Progenitor cell of endocrine pancreas (in vitro differentiated cells): Measurements from ENCODE around the gene GOLGA8O. TPM values are rescaled to one million over a fixed set of nuclear protein-coding genes. Genes with fewer than 3 reads are reported as not detected.
"Not testable (repeated sequence)": the region's sequence is repeated elsewhere in the genome, so short reads cannot be mapped to it uniquely, and the experiment has no call there.

Source experiments
- DNase-seq: peaks from one replicate; pipeline ENCODE4 v3.0.0; 2021; ENCODE audit warnings: low spot score; ENCODE audit not compliant: unreplicated experiment
- H3K27ac Mint-ChIP-seq: 2 replicates; pipeline ENCODE4 v1.8.0; 2021; ENCODE audit warnings: mild to moderate bottlenecking, moderate library complexity, mixed read lengths
- H3K27me3 Mint-ChIP-seq: 2 replicates; pipeline ENCODE4 v1.8.0; 2021; ENCODE audit warnings: mixed read lengths
- H3K36me3 Mint-ChIP-seq: 2 replicates; pipeline ENCODE4 v1.8.0; 2022; ENCODE audit warnings: mixed read lengths; ENCODE audit not compliant: insufficient read depth
- H3K4me1 Mint-ChIP-seq: 2 replicates; pipeline ENCODE4 v1.8.0; 2021; ENCODE audit warnings: low read depth, mixed read lengths
- H3K4me3 Mint-ChIP-seq: 2 replicates; pipeline ENCODE4 v1.8.0; 2021; ENCODE audit warnings: low read depth, mild to moderate bottlenecking, moderate library complexity, mixed read lengths
- H3K9me3 Mint-ChIP-seq: 2 replicates; pipeline ENCODE4 v1.8.0; 2021; ENCODE audit warnings: low read depth, mixed read lengths
- total RNA-seq: library from RNA; stranded (reverse); gene quantifications from 2 replicates; pipeline ENCODE4 v1.2.1, GENCODE V29; 2021
- TF ChIP-seq, protein P1 (sequence below): fragments of 200-600 bp; sonication (generic); IDR thresholded peaks from one replicate; pipeline ENCODE4 v1.5.0; 2021; ENCODE audit warnings: antibody characterized with exemption, mild to moderate bottlenecking; ENCODE audit not compliant: unreplicated experiment

GOLGA8O gene
- total RNA-seq, 1 donor from 2014 or later = not detected

DNA sequence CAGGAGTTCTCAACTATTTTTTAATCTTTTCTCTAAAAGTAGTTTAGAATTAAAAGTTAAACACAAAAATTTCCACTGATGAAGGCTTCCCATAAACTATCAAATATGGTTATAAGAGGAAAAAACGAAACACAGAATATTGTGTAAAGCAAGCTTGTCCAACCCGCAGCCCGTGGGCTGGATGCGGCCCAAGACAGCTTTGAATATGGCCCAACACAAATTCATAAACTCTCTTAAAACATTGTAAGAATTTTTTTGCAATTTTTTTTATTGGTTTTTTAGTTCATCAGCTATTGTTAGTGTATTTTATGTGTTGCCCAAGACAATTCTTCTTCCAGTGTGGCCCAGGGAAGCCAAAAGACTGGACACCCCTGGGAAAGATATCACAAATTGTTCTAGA lies 28.9 kb downstream of the GOLGA8O start:
- not testable (repeated sequence) for H3K4me3 Mint-ChIP-seq, H3K36me3 Mint-ChIP-seq, DNase-seq, H3K4me1 Mint-ChIP-seq, H3K27me3 Mint-ChIP-seq, H3K9me3 Mint-ChIP-seq, H3K27ac Mint-ChIP-seq

DNA sequence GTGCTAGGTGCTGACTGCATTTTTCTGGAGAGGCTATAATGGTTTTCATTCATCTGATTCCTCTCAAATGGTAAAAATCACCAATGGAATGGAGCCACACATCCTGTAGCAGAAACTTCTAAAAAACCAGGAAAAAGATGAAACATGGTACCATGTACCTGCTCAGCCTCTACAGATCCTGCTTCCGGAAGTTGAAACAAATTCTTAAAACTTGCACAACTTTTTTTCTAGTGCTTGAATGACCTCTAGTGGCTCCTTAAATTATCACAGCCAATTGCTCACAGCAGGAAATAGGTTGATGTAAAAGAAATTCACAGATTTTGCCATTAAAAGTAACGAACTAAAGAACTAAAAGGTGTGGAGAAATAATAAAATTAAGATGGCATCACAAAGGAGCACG lies 47.5 kb downstream of the GOLGA8O start:
- TF ChIP-seq, protein P1, sequence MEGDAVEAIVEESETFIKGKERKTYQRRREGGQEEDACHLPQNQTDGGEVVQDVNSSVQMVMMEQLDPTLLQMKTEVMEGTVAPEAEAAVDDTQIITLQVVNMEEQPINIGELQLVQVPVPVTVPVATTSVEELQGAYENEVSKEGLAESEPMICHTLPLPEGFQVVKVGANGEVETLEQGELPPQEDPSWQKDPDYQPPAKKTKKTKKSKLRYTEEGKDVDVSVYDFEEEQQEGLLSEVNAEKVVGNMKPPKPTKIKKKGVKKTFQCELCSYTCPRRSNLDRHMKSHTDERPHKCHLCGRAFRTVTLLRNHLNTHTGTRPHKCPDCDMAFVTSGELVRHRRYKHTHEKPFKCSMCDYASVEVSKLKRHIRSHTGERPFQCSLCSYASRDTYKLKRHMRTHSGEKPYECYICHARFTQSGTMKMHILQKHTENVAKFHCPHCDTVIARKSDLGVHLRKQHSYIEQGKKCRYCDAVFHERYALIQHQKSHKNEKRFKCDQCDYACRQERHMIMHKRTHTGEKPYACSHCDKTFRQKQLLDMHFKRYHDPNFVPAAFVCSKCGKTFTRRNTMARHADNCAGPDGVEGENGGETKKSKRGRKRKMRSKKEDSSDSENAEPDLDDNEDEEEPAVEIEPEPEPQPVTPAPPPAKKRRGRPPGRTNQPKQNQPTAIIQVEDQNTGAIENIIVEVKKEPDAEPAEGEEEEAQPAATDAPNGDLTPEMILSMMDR = peak; percentile 50
- not testable (repeated sequence) for H3K4me1 Mint-ChIP-seq

DNA sequence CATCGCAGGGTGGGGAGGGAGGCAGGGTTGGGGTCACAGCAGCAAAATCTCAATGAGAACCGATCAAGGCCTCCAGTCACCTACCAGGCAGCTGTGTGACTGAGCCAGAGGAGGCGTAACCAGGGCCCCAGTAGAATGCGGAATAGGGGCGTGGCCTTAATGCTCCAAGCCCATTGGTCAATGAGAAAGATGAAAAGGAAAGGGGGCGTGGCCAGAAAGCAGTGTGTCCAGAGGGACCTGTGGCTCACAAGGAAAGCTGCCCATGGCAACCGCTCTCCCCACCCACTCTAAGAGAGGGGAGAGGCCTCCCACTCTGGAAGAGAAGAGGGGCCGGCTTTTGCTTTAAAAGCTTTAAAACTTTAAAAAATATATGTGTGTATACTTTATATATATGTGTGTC lies 52.2 kb downstream of the GOLGA8O start, which contains the start of gene GOLGA8K:
Gene GOLGA8K, minus strand, starts transcription at position 101 of the 400 bp plus-strand sequence. Its CDS starts 98 bp downstream, at position 3.
- not testable (repeated sequence) for DNase-seq, H3K27me3 Mint-ChIP-seq, H3K4me1 Mint-ChIP-seq, H3K9me3 Mint-ChIP-seq, H3K4me3 Mint-ChIP-seq, H3K36me3 Mint-ChIP-seq, H3K27ac Mint-ChIP-seq

More for the DNA sequence above, 47.5 kb downstream of the GOLGA8O start:
- H3K27ac Mint-ChIP-seq, H3K4me3 Mint-ChIP-seq, H3K36me3 Mint-ChIP-seq, DNase-seq, H3K9me3 Mint-ChIP-seq, H3K27me3 Mint-ChIP-seq: not testable (repeated sequence)

DNA sequence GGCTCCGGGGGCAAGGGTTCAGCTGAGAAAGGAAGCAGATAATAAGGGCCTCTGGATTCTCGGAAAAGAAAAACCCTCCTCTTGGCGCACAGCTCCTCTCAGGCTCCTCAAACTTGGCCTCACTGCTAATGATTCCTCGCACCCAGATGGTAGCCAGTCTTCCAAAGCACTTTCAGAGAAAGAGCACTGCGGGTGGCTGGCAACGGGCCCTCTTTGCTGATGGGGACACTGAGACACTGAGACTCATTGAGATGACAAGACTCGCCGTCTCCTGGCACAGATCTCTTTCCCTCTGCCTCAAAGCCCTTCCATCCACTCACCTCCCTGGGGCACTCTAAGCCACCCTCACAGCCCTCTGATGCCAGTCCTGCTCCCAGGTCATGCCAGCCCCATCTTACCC lies 58.9 kb downstream of the GOLGA8O start:
- DNase-seq, H3K27me3 Mint-ChIP-seq, H3K9me3 Mint-ChIP-seq, H3K4me1 Mint-ChIP-seq, H3K4me3 Mint-ChIP-seq, H3K27ac Mint-ChIP-seq, H3K36me3 Mint-ChIP-seq: not testable (repeated sequence)

Other genes starting within 250 kb of the GOLGA8O start
- gene GOLGA8K, start 52.3 kb downstream of the GOLGA8O start, total RNA-seq = 0.18 TPM in 1 of 2 replicates, not detected in the other
- 0.69 and 1.1 TPM in 2 replicates for gene GOLGA8N, start 137.8 kb upstream of the GOLGA8O start, total RNA-seq
- gene ARHGAP11A, start 159.9 kb upstream of the GOLGA8O start, total RNA-seq = 28.0 and 30.1 TPM in 2 replicates
- gene SCG5, start 186.1 kb upstream of the GOLGA8O start, total RNA-seq = 18.2 and 19.4 TPM in 2 replicates